ENCODE data around the gene GABARAPL1.
A peak's percentile ranks its signal among the peaks of the same experiment; 100 is the strongest.
"Not testable (repeated sequence)": the region's sequence is repeated elsewhere in the genome, so short reads cannot be mapped to it uniquely, and the experiment has no call there.

GABARAPL1 gene

DNA sequence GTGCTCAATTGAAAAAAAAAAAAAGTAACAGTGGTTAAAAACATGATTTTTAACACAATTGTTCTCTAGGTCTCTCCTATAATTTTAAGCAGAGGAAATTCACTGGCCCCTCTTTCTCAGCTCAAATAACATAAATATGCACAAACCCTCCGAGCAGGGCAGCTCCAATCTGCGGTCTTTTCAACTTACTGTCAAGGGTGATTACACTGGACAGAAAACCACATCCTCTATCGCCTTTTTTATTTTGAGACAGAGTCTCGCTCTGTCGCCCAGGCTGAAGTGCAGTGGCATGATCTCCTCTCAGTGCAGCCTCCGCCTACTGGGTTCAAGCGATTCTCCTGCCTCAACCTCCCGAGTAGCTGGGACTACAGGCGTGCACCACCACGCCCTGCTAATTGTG is 16.5 kb upstream of the GABARAPL1 start:
- DNase-seq, result no peak

DNA sequence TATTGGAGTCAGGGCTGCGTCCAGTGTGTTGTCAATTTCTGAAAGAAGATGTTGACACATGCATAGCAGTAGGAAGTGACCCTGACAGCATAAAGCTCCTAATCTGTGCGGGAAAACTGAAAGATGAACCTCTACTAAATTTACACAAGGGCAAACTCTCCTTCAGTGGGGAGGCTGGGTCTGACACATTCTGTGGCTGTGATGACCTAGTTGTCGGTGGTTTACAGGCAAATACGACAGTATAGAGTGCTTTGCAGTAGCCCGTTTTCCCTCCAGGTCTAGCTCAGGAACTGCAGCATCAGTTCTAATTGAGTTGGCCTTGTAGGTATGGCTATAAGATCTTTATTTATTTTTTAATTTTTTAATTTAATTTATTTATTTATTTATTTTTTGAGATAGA is 14.8 kb upstream of the GABARAPL1 start:
- DNase-seq, result no peak

DNA sequence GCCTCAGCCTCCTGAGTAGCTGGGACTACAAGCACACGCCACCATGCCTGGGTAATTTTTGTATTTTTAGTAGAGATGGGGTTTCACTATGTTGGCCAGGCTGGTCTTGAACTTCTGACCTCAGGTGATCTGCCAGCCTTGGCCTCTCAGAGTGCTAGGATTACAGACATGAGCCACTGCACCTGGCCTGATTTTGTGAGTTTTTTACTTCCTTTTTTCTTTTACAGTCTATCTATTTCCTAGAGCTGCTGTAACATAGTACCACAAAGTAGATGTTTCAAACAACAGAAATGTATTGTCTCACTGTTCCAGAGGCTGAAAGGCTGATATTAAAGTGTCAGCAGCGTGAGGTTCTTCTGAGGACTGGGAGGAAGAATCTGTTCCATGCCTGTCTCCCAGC is 8.2 kb upstream of the GABARAPL1 start:
- not testable (repeated sequence) for DNase-seq

DNA sequence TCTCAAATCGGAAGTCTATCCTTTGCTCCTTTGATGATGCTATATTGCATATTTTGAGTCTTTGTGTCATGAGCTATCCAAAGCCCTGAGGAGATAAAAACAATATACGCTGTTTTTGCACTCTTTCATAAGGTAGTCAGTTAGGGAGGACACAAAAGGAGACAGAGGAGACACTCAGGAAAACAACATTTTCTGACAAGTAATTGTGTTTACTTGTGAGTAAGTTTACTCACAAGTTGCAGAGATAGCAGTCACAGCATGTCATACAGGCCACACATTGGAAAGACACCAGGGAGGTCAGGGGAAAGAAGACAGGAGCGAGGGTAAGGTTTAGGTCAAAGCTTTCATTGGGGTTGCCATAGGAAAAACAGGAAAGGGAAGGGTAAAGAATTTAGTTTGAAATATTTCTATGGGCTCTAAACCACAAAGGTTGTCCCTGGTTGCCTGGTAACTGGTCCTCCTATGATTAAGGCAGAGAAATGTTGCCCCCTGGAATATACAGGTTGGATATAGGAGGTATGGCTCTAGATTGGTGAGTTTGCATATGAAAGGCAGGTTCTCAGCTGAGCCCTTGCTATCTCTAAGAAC is 7.4 kb upstream of the GABARAPL1 start:
- DNase-seq, result no peak

DNA sequence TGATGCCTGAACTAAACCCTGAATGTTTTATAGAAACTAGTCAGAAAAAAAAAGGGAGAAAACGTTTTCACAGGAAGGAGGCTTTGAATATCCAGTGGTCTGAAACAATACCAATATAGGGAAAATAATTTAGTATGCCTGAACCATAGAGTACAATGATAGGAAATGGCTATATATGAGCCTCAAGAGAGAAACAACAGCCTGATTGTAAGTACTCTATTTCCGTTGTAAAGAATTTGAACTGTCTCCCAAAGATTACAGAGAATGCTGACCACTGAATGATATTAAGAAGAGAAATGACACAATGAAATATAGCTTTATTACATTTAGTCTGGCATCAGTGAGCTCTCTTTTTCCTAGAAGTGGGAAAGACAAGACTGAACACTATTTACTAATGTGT is 5.5 kb upstream of the GABARAPL1 start:
- no peak for DNase-seq

DNA sequence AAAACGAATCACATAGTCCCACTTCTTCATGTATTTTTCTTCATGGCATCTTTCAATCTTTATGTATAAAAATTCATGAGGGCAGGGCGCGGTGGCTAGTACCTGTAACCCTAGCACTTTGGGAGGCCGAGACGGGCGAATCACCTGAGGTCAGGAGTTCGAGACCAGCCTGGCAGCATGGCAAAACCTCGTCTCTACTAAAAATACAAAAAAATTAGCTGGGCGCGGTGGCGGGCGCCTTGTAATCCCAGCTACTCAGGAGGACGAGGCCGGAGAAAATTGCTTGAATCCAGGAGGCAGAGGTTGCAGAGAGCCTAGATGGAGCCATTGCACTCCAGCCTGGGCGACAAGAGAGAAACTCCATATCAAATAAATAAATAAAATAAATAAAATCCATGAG is 2.5 kb upstream of the GABARAPL1 start:
- DNase-seq, result no peak

DNA sequence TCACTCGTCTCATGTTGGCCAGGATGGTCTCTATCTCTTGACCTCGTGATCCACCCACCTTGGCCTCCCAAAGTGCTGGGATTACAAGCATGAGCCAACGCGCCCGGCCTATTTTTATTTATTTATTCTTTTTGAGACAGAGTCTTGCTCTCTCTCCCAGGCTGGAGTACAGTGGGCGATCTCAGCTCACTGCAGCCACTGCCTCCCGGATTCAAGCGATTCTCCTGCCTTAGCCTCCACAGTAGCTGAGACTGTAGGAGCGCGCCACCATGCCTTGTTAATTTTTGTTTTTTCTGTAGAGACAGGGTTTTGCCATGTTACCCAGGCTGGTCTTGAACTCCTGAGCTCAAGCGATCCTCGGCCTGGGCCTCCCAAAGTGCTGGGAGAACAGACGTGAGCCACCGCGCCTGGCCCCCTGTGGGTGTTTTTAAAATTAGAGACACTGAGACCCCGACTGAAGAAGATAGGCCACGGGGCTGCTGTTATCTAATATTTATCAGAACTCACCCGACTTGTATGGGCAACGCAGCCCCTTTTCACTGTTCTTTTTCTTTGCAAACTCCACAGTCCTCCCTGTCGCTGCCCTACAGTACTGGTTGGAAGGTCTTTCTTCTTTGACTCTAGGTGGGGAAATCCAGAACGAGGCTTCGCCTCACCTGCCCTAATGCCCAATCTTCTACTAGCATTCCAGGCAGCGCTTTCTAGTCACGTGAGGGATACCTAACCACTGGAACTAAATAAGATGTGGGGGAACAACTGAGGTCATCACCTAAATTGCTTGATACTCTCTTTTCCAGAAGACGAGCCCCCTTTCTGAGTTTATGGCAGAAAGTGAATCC is 1.4 kb upstream of the GABARAPL1 start:
- DNase-seq, result no peak

DNA sequence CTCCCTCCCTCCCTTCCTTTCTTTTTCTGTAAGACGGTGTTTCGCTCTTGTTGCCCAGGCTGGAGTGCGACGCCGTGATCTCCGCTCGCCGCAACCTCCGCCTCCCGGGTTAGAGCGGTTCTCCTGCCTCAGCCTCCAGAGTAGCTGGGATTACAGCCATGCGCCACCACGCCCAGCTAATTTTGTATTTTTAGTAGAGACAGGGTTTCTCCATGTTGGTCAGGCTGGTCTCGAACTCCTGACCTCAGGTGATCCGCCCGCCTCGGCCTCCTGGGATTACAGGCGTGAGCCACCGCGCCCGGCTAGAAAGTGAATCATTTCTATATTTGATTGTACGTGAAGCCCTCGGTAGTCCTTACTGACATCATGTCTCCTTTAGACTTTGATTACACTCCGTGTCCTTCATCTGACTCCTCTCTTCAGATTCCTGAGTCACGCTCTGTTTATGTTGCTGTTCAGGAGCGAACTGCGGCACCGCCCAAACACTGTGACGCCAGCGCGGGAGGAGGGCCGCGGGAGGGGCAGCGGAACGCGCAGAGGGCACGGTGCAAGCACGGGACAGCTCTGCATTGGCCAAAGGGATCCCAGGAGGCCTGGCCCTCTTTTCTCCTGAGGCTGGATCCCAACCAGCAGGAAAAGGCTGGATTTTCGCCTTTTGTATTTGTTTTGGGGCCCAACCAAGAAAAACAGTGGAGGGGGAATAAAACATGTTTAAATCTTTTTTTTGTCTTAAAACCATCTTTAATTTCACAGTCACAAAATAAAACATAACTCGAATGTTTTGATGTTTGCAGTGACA is 538 bp upstream of the GABARAPL1 start:
- peak; percentile 13 to 96 (median 85) for DNase-seq

DNA sequence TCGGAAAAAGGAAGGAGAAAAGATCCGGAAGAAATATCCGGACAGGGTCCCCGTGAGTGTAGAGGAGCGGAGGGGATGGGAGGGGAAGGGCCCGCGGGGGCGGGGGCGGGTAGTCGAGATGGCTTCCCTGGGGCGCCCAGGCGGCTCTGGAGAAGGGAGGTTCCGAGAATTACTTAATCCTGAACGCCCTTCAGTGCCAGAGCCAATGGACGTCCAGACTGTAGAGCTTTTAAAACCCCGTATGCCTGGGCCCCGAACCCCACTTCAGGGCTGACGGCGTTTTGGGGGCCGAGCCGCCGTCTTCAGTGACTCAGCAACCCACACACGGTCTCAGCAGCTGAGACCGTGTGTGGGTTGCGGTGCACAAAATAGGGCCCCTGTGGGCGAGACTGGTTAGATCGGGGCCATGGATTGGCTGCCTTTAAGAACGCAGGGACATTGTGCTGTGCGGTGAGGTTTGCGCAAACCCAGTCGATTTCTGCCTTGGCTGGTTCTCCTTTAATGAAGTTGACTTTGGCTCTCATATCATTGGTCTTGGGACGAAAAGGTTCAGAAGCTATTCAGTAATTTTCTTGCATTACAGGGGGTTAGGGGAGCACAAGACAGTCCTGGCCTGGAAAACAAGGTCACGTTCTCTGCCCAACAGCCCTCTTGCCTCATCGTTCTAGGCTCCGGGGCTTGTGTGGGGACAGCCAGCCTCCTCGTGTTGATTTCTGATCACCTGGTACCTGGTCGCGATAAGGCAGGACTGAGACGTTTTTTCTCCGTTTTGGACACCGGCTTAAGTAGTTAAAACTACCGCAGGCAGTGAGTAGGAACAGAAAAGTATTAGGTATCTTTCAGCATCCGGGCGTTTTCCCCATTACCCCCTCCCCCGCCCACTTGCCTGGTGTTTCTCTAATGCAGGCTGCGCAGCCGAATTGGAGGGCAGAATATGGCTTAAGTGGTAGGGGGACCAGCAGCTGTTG is 775 bp downstream of the GABARAPL1 start:
- DNase-seq, result peak in 50 of 56 donors; percentile 19 to 82 (median 65)

DNA sequence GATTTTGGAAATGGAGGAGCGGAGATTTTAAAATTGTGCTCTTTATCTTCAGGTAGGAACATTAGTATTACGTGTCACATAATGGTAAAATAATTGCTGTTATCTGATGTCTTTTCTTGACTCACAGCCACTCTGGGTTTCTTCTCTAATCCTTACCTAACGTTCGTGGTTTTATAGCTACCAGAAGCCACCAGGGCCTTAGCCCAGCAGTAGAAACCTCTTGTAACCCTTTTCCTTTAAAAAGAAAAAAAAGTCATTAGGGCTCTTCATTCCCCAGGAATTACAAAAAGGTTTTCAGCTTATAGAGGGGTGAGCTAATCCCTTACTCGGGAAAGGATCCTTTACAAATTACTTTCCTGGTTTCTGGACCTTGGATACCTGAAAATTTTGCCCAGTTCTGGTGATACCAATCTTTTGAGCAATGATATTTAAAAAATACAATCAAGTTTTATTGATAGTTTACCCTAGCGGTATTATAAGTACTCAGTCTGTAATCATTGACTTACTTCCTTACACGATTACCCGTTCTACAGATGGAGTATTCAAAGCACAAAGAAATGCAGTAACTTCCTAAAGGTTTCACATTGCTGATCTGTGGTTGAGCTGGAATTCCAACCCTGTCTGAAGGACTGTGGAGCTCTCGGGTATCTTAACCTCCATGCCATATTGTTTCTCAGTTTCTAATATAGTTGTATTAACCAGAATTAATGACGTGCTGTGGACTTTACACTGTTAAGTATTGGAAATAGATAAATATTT is 1.6 kb downstream of the GABARAPL1 start:
- DNase-seq, result no peak

DNA sequence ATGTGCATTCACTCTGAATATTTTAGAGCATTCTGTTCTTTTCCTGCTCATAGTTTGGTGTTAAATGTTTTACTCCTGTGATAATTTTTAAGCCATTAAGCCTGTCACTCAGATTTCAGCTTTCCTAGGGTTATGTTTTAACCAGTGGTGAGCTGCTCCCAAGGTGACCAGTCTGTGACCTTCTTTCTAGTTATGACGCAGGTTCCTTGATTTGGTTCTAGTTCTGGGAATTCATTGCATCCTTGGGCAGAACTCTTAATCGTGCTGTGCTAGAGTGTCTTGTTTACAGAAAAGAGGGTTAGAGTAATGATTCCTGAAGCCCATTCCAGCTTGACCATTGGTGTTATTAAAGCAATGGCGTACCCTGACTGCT is 2.2 kb downstream of the GABARAPL1 start:
- no peak for DNase-seq

DNA sequence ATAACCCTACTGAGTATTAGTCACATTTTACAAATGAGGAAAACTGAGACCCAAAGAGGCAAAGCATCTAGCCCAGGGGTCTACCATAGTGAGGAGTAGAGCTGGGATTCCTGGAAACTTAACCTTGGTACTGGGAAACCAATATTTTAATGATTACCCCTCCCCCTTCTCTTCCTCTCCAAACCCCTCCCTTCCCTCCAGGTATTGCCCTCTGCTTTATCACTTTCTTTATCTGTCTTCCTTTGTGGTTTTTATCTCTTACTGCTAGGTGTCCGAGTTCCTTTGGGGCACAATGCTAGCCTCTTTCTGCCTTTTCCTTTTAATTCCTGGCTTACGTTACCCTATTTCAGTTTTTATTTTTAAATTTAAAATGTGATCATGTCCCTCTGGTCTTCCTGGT is 2.8 kb downstream of the GABARAPL1 start:
- no peak for DNase-seq

DNA sequence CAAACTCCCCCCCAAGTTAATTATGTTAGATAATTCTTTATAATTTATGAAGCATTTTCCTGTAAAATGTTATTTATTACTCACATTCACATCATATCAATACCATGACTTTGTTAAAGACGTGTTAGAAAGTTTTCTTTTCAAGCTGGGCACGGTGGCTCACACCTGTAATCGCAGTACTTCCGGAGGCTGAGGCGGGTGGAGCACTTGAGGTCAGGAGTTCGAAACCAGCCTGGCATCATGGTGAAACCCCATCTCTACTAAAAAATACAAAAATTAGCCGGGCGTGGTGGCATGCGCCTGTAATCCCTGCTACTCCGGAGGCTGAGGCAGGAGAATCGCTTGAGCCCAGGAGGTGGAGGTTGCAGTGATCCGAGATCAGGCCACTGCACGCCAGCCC is 3.3 kb downstream of the GABARAPL1 start:
- DNase-seq, result not testable (repeated sequence)

DNA sequence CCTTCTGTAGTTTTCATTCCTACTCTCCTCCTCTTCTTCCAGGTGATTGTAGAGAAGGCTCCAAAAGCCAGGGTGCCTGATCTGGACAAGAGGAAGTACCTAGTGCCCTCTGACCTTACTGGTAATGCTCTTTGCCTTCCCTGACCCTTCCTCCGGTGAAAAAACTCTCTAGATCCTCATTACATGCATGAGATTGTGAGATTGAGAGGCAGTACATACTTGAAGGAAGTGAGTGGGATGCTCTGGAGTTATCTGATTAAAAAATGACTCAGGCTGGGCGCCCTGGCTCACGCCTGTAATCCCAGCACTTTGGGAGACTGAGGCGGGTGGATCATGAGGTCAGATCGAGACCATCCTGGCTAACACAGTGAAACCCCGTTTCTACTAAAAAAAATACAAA is 5.3 kb downstream of the GABARAPL1 start:
- DNase-seq, result no peak

DNA sequence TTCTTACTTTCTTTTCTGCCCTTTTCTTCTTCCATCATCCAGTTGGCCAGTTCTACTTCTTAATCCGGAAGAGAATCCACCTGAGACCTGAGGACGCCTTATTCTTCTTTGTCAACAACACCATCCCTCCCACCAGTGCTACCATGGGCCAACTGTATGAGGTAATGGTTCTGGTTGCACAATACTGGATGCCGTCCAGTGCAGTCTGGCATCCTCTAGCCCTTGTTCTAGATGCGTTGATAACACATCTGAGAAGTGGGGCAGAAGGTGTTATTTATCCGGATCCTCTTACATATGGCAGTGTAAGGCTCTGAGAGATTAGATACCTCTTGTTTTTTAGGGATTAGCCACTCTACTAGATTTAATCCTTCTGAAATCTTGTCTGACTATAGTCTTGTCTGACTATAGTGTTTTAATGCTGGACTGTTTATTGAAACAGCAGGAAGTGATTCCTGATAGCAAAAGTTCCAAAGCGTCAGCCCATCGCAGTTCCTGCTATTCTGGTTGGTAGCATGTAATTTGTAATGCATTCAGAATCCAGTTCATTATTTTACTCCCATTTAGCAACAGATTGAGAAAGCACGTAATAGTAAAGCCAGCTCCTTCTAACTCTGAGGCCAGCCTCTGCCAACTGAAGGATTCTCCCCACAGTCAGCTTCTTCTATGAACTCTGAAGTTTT is 7.9 kb downstream of the GABARAPL1 start:
- peak in 22 of 56 donors; percentile 2 to 52 (median 23) for DNase-seq

DNA sequence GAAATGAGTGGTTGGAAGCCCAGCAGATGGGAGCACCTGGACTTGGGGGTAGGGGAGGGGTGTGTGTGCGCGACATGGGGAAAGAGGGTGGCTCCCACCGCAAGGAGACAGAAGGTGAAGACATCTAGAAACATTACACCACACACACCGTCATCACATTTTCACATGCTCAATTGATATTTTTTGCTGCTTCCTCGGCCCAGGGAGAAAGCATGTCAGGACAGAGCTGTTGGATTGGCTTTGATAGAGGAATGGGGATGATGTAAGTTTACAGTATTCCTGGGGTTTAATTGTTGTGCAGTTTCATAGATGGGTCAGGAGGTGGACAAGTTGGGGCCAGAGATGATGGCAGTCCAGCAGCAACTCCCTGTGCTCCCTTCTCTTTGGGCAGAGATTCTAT is 9.2 kb downstream of the GABARAPL1 start:
- DNase-seq, result no peak

DNA sequence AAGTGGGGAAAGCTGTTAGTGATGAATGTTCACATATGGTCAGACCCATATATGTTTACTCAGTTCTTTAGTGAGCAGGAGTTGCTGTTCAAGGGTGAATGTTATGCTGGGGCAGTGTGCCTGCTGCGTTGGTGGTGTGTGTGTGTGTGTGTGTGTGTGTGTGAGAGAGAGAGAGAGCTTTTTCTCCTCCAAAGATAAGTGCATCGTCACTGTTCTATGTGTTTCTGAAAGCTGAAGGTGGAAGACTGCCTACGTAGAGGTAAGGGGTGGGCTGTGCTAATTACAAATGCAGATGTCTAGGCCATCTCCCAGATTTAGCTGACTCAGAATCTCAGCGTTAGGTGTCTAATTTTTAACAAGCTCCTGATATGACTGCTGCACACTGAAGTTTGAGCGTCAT is 10.5 kb downstream of the GABARAPL1 start:
- peak in 3 of 56 donors; percentile 26 to 41 (median 29) for DNase-seq

DNA sequence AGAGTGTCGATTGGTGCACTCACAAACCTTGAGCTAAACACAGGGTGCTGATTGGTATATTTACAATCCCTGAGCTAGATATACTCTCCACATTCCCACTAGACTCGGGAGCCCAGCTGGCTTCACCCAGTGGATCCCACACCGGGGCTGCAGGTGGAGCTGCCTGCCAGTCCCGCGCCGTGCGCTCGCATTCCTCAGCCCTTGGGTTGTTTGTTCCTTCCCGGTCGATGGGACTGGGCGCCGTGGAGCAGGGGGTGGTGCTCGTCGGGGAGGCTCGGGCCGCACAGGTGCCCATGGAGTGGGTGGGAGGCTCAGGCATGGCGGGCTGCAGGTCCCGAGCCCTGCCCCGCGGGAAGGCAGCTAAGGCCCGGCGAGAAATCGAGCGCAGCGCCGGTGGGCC is 12.7 kb downstream of the GABARAPL1 start:
- not testable (repeated sequence) for DNase-seq

DNA sequence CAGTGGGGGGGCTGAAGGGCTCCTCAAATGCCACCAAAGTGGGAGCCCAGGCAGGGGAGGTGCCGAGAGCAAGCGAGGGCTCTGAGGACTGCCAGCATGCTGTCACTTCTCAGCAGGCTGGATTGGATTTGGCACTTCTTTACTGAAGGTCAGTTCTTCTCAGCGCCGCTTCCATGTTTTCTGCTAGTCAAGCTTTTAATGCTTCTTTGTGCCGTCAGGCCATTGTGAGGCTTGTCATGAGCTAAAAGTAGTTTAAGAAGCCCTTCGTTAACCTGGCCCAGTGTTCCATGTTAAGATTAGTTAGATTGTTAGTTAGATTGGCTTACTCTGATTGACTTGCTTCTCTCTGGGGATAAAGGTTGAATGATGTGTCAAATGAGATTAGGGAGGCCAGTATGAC is 13.4 kb downstream of the GABARAPL1 start:
- DNase-seq, result no peak

DNA sequence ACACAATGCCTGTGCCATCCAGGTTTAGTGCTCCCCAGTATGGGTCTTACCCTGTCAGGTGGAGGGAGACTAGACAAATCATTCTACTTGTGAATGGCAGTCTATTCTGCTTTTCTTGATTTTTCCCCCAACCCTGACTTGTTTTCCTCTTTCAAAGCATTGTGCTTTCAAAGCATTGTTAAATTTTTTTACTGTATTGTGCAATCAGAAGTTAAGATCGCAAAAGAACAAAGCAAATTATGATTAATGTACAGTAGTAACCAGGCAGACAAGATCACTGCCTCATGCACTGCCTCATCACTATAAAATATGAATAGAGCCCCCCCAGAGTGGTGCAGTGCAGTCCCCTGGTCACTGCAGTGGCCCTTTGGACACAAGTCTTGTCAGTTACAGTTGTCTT is 14.1 kb downstream of the GABARAPL1 start:
- no peak for DNase-seq

Measured in amygdala (tissue), 56 donors.